ENCODE results near the gene SNRPF.

DNA sequence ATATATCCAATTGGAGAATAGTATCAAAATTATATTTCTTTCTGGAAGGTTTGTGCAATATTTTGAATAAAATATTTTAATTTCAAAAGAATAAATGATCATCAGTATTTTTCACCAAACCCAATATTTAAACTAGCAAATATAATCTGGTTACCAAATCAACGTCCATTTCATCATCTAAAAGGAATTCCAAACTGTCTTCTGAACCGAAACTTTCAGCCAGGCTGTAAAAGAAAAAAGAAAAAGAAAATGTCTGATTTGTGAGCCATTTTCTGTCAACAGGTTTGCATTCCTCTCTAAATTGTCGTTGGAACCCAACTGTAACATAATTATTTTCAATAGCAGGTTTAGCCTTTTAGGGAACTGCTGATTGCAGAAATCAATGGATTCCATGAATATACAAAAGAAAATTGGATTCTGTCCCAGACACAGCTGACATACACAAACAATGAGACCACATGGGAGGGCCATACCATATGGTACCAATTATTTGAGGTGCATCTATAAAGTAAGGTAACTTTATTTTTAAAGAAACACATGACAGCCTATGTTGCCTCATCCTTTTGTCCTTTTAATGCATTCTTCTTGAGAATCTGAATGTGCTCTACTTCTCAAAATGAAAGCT lies 22.7 kb downstream of the SNRPF start:
- TF ChIP-seq EZH2 (IDR thresholded peaks at IDR 0.05; ENCODE audit: insufficient read depth, poor library complexity, severe bottlenecking) = no peak
- TF ChIP-seq EZH2phosphoT487 (IDR thresholded peaks at IDR 0.05; ENCODE audit: insufficient read depth, low read depth) = no peak
